Ecto neural progenitor cell (in vitro differentiated cells): ENCODE results near the gene GPHN.
"Not testable (repeated sequence)": the region's sequence is repeated elsewhere in the genome, so short reads cannot be mapped to it uniquely, and the experiment has no call there.

Experiments used
- DNase-seq: peaks from one replicate; pipeline ENCODE4 v3.0.0-alpha.2; 2018; ENCODE audit warnings: low spot score

Gene GPHN

DNA sequence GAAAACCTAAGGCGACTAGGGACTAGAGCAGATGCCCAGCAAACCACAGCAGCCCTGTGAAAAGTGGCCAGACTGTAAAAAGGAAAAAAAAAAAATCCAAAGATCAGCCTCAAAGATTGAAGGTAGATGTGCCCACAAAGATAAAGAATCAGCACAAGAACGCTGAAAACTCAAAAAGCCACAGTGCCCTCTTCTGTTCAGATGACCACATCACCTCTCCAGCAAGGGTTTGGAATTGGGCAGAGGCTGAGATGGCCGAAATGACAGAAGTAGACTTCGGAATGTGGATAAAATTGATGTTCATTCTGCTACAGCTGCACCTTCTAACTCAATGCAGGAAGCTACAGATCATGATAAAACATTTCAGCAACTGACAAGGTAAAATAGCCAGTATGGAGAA is 154.4 kb downstream of the GPHN start:
- DNase-seq: no peak

GRCh38 chr14:66677780-66678179 is 169.8 kb downstream of the GPHN start:
- no peak for DNase-seq

GRCh38 chr14:66680216-66680615 is 172.3 kb downstream of the GPHN start:
- DNase-seq: no peak

GRCh38 chr14:66696326-66696725 is 188.4 kb downstream of the GPHN start:
- DNase-seq: no peak

DNA sequence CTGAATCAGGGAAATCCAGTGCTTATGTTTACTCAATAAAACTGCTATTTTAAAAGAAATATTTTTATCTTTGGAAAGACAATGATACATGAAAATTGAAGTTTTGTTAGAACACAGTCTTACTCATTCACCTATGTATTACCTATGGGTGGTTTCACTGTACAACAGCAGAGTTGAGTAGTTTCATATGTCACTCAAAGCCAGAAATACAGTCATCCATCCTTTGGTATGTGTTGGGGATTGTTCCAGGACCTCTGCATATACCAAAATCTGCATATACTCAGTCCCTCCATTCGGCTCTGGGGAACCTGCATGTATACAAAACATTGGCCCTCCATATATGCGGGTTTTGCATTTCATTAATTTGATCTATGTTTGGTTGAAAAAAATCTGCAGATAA is 190.6 kb downstream of the GPHN start:
- no peak for DNase-seq

DNA sequence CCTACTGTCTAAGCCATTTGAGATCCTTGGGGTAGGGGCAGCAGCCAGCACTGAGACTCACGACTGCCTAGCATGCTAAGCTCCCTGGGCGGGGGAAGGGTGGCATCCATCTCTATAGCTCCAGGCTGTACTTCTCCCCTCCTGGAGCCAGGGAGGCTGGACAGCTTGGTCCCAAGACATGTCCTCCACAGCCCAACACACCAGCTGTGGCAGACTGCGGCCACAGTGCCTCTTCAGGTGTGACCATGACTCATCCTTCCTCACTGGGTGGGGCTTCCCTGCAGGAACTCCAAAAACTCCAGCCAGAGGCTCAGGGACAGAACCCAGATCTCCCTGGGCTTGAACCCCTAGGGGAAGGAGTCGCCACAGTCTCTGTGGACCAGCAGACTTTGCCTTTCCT is 193.9 kb downstream of the GPHN start:
- DNase-seq: no peak

GRCh38 chr14:66708267-66708666 is 200.3 kb downstream of the GPHN start:
- no peak for DNase-seq

DNA sequence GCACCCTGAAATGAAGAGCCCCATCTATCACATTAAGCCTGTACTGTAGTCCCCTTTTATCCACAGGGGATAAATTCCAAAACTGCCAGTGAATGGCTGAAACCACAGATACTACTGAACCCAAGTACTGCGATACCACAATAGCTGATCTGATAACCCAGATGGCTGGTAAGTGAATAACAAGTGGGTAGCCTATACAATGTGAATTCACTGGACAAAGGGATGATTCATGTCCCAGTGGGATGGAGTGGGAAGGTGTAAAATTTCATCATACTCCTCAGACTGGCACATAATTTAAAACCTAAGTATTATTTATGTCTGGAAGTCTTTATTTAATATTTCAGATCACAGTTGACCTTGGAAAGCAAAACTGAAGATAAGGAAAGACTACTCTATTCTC is 201.3 kb downstream of the GPHN start:
- no peak for DNase-seq

DNA sequence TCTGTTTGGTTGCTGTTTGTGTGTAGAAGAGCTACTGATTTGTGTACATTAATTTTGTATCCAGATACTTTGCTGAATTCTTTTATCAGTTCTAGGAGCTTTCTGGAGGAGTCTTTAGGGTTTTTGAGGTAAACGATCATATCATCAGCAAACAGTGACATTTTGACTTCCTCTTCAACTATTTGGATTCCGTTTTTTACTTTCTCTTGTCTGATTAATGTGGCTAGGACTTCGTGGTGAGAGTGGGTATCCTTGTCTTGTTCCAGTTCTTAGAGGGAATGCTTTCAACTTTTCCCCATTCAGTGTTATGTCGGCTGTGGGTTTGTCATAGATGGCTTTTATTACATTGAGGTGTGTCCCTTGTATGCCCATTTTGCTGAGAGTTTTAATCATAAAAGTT is 206.3 kb downstream of the GPHN start:
- DNase-seq: not testable (repeated sequence)

- not testable (repeated sequence) for DNase-seq
Measured at GRCh38 chr14:66715313-66715712, 207.4 kb downstream of the GPHN start.

GRCh38 chr14:66716227-66716626 is 208.3 kb downstream of the GPHN start:
- no peak for DNase-seq

DNA sequence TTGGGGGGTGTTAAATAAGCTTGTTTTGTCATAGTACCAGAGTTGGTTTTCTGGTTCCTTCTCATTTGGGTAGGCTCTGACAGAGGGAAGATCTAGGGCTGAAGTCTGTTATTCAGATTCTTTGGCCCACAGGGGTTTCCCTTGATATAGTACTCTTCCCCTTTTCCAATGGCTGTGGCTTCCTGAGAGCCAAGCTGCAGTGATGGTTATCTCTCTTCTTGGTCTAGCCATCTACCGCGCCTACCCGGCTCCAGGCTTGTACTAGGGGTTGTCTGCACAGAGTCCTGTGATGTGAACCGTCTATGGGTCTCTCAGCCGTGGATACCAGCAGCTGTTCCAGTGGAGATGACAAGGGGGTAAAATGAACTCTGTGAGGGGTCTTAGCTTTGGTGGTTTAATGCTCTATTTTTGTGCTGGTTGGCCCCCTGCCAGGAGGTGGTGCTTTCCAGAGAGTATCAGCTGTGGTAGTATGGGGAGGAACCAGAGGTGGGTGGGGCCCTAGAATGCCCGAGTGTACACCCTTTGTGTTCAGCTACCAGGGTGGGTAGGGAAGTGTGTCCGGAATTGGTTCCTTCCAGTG is 209.7 kb downstream of the GPHN start:
- no peak for DNase-seq

DNA sequence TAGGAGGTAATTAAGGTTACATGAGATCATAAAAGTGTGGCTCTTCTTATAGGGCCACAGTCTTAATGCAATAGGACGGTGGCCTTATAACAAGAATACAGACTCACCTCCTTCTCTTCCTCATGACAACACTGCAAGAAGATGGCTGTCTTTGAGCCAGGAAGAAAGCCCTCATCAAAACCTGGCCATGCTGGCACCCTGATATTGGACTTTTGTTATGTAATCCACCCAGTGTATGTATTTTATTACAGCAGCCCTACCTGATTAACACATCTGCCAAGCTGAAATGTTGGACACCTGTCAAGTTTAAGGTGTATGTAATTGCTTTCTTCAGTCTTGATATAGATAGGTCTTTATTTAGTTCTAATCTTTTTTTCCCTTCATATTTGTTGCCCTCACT is 217.0 kb downstream of the GPHN start:
- DNase-seq: no peak

GRCh38 chr14:66731298-66731697 is 223.4 kb downstream of the GPHN start:
- not testable (repeated sequence) for DNase-seq

GRCh38 chr14:66735853-66736252 is 227.9 kb downstream of the GPHN start:
- DNase-seq: no peak

DNA sequence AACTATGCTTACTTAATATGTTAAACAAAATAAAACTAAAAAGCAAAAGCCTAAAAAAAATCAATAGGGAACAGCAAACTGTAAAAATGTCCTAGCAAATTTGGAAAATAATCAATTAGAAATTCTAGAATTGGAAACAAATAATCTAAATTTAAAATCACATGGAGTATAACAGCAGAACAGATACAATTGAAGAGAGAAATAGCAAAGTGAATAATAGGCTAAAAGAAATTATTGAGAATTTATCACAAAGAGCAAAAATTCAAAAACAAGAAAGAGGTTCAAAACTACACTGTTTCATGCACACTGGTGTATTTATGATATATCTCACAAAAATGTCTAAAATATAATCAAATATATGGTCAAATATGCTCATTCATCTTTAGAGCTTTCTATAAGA is 231.9 kb downstream of the GPHN start:
- DNase-seq: no peak

DNA sequence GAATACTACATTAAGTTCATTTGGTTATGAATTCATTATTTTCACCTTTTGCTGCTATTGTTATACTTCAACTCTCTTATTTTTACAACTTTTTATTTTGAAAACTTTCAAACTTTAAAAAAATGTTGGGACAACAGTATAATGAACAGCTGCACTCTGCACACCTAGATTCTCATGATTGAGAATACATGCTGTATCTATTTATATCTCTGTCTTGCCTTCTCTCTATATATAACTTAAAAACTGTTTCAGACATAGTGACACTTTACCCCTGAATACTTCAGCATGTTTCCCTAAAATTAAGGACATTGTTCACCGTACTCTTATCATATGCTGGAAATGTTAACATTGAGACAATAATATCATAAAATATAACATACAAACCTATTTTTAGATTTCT is 237.1 kb downstream of the GPHN start:
- no peak for DNase-seq

GRCh38 chr14:66746316-66747006 is 238.5 kb downstream of the GPHN start:
- DNase-seq: no peak

- no peak for DNase-seq
Measured at GRCh38 chr14:66752109-66752508, 244.2 kb downstream of the GPHN start.

DNA sequence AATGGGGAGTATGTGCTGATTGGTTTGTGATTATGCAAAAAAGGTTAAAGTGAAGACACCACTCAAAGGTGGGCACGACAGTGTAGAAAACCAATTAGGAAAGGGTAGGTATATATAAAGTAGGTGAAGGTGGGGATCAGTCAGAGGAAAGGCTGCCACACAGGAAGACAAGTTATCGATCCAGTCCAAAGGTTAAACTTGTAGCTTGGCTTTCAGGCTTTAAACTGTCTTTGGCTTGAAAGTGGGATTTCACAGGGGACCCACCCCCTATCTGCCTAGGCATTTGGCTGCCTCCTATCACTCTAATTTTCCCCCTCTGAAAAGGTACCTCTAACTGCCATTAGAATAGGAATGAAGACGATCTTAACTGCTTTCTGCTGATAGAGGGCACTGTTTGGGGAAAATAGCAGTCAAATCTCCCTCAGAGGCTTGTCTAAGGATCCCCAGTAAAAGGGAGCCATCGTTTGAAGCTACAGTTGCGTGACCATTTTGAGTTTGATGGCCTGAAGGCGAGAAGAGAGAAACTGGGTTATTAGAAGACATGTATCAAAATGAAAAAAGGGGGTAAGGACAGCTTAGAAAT is 250.2 kb downstream of the GPHN start:
- no peak for DNase-seq

DNA sequence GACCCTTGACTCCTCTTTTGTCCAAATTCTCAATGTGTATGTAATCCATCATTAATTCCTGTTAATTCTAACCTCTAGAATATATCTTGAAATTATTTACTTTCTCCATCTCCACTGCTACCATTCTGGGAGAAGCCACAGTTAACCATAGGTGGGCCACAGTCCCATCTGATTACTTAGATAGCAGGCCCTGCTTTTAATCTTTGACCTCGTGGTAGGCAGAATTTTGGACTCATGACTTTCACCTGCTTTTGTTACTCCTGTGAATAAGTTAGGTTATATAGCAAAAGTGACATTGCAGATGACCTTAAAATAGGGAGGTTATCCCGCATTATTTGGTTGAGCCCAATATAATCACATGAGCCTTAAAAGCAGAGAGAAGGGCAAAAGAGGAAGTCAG is 264.2 kb downstream of the GPHN start:
- DNase-seq: no peak

DNA sequence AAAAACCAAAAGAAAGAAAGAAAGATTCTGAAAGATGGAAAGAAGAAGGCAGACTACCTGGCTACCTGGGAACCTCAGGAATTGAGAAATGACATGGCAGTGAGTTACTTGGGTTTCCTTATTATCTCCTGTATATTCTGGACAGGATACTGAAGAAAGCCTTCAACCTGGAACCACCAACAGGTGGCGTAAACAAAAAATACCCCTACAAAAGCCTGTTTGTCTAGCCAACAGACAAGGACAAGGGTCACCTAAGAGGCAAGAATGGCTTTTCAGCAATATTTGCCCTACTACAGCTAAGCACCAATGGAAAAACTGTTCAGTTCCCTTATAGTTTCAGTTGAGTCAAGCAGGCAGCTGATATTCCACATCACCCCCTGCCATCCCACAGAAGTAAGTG is 274.9 kb downstream of the GPHN start:
- no peak for DNase-seq

DNA sequence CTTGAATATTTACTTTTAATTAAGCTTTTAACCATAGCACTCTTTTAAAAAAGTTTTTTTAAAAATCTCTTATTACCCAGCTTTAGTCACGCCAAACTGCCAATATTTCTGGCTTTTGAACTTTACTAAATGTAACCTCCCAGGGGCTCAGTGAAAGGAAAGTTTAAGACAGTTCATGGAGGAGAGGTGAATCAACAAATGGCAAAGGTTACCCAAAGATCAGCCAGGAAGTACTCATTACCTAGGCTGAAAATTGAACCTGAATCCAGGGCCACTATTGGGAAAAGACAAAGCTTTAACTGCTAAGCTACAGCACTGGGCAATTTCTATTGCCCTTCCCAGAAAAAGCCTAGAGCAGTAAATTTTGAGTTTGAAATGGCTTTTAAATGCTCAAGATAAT is 282.2 kb downstream of the GPHN start:
- DNase-seq: no peak

- no peak for DNase-seq
Measured at GRCh38 chr14:66802962-66803361, 295.0 kb downstream of the GPHN start.
